GM18868 (cell line): ENCODE measurements around the gene AMY2B.
"Not testable (repeated sequence)": the region's sequence is repeated elsewhere in the genome, so short reads cannot be mapped to it uniquely, and the experiment has no call there.

Experiments
- ATAC-seq: cut with Tn5 transposase; IDR thresholded peaks from one replicate; pipeline ENCODE4 v1.9.1; 2021; ENCODE audit warnings: mild to moderate bottlenecking, moderate library complexity; ENCODE audit not compliant: unreplicated experiment

Gene AMY2B

DNA sequence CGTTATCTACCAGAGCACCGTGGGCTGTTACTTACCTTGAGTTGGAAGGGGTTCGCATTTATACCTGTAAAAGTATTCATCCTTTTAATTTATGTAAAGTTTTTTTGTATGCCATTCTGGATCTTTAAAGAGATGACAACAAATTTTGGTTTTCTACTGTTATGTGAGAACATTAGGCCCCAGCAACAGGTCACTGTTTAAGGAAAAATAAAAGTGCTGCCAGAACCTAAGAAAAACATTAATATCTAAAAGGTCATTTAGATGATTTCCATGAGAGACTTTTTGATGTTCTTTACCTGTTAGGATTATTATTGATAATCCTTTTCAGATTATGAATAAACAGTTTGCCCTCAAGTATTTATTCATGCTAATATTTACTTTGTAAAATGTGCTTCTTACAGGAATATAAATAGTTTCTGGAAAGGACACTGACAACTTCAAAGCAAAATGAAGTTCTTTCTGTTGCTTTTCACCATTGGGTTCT is 45.6 kb downstream of the AMY2B start, which contains the start of gene AMY2A:
AMY2A (plus strand) TSS at position 434 of the 484 bp plus-strand sequence; CDS start at position 448, 14 bp downstream.
- not testable (repeated sequence) for ATAC-seq

DNA sequence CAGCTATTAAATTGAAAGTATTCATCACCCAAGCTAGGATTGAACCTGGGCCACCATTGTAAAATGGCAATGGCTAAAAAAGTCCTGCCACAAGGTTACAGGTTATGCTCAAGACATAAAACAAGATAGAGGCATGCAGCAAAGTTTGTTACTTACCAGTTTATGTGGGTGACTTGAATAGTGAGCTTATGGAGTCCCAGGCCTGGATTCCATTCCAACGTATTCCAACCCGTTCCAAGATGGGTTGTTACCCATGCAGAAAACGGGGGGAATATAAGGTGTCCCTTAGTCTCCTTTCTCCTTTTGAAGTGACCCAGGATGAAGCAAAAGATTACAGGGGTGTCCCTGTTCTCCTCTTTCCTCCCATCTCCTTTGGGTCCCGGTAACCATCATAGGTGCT is 56.0 kb downstream of the AMY2B start:
- ATAC-seq, result not testable (repeated sequence)
